IMR-90 (cell line): Measurements from ENCODE around the gene CACNA1G.

Experiments used
- RAD21 ChIP-seq: IDR thresholded peaks from 2 replicates; pipeline ENCODE4 v1.6.1; 2012; ENCODE audit warnings: low read length, improper control_type of control experiment
- RFX5 ChIP-seq: IDR thresholded peaks from 2 replicates; pipeline ENCODE4 v1.8.0; 2012; ENCODE audit warnings: low read depth, mild to moderate bottlenecking, low read length, moderate library complexity

GRCh38 chr17:50676065-50676975 lies 115.8 kb downstream of the CACNA1G start:
- TF ChIP-seq RAD21, result no peak
- TF ChIP-seq RFX5, result no peak
